ENCODE results near the gene AIFM2. TPM values are rescaled to one million over a fixed set of nuclear protein-coding genes. Genes with fewer than 3 reads are reported as not detected.
A peak's percentile ranks its signal among the peaks of the same experiment; 100 is the strongest.

The AIFM2 gene
- total and polyA plus RNA-seq, 2 of the 13 experiments (the other 11 are each of a cell fraction or from before 2014, with no cell fraction given), result 20.3 to 29.5 TPM

DNA sequence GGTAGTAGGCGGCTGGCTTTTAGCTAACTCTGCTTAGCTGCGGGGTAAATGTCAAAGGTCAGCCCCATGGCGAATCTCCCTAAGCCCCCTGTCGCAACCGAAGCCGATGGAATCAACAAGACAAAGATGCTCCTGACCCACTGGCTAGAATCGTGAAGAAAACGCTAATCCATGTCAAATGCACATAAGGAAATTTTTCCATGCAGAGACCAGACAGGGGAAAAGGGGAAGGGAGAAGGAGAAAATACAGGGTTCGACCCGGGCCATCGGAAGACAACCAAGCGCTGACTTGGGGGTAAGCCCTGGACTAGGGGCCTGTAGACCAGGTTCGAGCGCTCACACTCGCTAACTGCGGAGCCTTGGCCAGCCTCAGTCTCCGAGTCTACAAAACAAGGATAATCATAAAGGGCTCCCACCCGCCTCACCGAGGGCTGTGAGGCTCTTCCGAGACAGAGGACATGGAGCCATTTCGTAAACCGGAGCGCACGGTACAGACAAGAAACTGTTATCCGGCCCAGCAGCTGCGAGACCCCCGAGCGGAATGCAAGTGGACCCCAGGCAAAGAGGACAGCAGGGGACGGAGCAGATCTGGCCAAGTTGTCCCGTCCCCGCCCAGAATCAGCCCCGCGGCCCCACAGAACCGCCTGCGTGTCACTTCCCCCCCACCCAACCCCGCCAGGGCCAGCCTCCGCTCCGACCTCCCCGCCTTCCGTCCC is 37.2 kb upstream of the AIFM2 start (continued):
- TF ChIP-seq, protein P1, sequence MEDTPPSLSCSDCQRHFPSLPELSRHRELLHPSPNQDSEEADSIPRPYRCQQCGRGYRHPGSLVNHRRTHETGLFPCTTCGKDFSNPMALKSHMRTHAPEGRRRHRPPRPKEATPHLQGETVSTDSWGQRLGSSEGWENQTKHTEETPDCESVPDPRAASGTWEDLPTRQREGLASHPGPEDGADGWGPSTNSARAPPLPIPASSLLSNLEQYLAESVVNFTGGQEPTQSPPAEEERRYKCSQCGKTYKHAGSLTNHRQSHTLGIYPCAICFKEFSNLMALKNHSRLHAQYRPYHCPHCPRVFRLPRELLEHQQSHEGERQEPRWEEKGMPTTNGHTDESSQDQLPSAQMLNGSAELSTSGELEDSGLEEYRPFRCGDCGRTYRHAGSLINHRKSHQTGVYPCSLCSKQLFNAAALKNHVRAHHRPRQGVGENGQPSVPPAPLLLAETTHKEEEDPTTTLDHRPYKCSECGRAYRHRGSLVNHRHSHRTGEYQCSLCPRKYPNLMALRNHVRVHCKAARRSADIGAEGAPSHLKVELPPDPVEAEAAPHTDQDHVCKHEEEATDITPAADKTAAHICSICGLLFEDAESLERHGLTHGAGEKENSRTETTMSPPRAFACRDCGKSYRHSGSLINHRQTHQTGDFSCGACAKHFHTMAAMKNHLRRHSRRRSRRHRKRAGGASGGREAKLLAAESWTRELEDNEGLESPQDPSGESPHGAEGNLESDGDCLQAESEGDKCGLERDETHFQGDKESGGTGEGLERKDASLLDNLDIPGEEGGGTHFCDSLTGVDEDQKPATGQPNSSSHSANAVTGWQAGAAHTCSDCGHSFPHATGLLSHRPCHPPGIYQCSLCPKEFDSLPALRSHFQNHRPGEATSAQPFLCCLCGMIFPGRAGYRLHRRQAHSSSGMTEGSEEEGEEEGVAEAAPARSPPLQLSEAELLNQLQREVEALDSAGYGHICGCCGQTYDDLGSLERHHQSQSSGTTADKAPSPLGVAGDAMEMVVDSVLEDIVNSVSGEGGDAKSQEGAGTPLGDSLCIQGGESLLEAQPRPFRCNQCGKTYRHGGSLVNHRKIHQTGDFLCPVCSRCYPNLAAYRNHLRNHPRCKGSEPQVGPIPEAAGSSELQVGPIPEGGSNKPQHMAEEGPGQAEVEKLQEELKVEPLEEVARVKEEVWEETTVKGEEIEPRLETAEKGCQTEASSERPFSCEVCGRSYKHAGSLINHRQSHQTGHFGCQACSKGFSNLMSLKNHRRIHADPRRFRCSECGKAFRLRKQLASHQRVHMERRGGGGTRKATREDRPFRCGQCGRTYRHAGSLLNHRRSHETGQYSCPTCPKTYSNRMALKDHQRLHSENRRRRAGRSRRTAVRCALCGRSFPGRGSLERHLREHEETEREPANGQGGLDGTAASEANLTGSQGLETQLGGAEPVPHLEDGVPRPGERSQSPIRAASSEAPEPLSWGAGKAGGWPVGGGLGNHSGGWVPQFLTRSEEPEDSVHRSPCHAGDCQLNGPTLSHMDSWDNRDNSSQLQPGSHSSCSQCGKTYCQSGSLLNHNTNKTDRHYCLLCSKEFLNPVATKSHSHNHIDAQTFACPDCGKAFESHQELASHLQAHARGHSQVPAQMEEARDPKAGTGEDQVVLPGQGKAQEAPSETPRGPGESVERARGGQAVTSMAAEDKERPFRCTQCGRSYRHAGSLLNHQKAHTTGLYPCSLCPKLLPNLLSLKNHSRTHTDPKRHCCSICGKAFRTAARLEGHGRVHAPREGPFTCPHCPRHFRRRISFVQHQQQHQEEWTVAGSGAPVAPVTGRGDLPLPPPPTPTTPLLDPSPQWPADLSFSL (CRISPR knock-in tag; IDR thresholded peaks at IDR 0.05), result no peak
- TF ChIP-seq, protein P2, sequence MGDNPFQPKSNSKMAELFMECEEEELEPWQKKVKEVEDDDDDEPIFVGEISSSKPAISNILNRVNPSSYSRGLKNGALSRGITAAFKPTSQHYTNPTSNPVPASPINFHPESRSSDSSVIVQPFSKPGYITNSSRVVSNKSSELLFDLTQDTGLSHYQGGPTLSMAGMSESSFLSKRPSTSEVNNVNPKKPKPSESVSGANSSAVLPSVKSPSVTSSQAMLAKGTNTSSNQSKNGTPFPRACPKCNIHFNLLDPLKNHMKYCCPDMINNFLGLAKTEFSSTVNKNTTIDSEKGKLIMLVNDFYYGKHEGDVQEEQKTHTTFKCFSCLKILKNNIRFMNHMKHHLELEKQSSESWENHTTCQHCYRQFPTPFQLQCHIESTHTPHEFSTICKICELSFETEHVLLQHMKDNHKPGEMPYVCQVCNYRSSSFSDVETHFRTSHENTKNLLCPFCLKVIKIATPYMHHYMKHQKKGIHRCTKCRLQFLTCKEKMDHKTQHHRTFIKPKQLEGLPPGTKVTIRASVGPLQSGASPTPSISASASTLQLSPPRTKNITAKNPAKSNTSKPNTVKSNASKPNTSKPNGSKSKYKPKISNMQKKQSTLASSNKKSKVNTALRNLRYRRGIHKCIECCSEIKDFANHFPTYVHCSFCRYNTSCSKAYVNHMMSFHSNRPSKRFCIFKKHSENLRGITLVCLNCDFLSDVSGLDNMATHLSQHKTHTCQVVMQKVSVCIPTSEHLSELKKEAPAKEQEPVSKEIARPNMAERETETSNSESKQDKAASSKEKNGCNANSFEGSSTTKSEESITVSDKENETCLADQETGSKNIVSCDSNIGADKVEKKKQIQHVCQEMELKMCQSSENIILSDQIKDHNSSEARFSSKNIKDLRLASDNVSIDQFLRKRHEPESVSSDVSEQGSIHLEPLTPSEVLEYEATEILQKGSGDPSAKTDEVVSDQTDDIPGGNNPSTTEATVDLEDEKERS (CRISPR knock-in tag; IDR thresholded peaks at IDR 0.05), result no peak
- TF ChIP-seq ZNF616 (CRISPR knock-in tag; IDR thresholded peaks at IDR 0.05; ENCODE audit: low read depth) (no peak), ZFP1 (CRISPR knock-in tag; IDR thresholded peaks at IDR 0.05) (no peak), TBP (CRISPR knock-in tag; IDR thresholded peaks at IDR 0.05) (0 out of 2 replicates have a peak, but pooled peaks have one; percentile 47), ZSCAN20 (CRISPR knock-in tag; IDR thresholded peaks at IDR 0.05; ENCODE audit: borderline replicate concordance) (0 out of 2 replicates have a peak, but pooled peaks have one; percentile 54), AKAP8 (CRISPR knock-in tag; IDR thresholded peaks at IDR 0.05) (peak; percentile 35; the same call in 1 of the 2 replicates), ZNF253 (CRISPR knock-in tag; IDR thresholded peaks at IDR 0.05; ENCODE audit: borderline replicate concordance) (0 out of 2 replicates have a peak, but pooled peaks have one; percentile 47), POLR2G (IDR thresholded peaks at IDR 0.05; ENCODE audit: low read depth, low read length) (no peak), MBNL3 (CRISPR knock-in tag; conservative IDR thresholded peaks at IDR 0.05) (no peak), NR2F6 (IDR thresholded peaks at IDR 0.05) (peak; percentile 77), NR2F6 (CRISPR knock-in tag; IDR thresholded peaks at IDR 0.05) (peak; percentile 67), KAT8 (CRISPR knock-in tag; IDR thresholded peaks at IDR 0.05) (no peak), KAT7 (CRISPR knock-in tag; IDR thresholded peaks at IDR 0.05; ENCODE audit: borderline replicate concordance) (0 out of 2 replicates have a peak, but pooled peaks have one; percentile 12), NR2F2 (IDR thresholded peaks at IDR 0.05; ENCODE audit: borderline replicate concordance, low read depth) (0 out of 2 replicates have a peak, but pooled peaks have one; percentile 34), ZFAT (CRISPR knock-in tag; conservative IDR thresholded peaks at IDR 0.05) (no peak), ZNF224 (CRISPR knock-in tag; IDR thresholded peaks at IDR 0.05) (peak; percentile 70; the same call in 1 of the 2 replicates)
- TF ChIP-seq, protein P3, sequence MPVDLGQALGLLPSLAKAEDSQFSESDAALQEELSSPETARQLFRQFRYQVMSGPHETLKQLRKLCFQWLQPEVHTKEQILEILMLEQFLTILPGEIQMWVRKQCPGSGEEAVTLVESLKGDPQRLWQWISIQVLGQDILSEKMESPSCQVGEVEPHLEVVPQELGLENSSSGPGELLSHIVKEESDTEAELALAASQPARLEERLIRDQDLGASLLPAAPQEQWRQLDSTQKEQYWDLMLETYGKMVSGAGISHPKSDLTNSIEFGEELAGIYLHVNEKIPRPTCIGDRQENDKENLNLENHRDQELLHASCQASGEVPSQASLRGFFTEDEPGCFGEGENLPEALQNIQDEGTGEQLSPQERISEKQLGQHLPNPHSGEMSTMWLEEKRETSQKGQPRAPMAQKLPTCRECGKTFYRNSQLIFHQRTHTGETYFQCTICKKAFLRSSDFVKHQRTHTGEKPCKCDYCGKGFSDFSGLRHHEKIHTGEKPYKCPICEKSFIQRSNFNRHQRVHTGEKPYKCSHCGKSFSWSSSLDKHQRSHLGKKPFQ (CRISPR knock-in tag; IDR thresholded peaks at IDR 0.05; ENCODE audit: insufficient replicate concordance), result peak; percentile 75

Data from HepG2 (cell line).